Measurements from ENCODE around the gene ORAI3. TPM values are rescaled to one million over a fixed set of nuclear protein-coding genes. Genes with fewer than 3 reads are reported as not detected.

Gene ORAI3
- 10 to 100 TPM; 27.7 to 56.6 (median 31.6) TPM for total RNA-seq
- long read RNA-seq, partial matches to known transcripts = 0 of 6 reads
- long read RNA-seq, other reads (novel, unspliced or antisense) = 3 of 6 reads

DNA sequence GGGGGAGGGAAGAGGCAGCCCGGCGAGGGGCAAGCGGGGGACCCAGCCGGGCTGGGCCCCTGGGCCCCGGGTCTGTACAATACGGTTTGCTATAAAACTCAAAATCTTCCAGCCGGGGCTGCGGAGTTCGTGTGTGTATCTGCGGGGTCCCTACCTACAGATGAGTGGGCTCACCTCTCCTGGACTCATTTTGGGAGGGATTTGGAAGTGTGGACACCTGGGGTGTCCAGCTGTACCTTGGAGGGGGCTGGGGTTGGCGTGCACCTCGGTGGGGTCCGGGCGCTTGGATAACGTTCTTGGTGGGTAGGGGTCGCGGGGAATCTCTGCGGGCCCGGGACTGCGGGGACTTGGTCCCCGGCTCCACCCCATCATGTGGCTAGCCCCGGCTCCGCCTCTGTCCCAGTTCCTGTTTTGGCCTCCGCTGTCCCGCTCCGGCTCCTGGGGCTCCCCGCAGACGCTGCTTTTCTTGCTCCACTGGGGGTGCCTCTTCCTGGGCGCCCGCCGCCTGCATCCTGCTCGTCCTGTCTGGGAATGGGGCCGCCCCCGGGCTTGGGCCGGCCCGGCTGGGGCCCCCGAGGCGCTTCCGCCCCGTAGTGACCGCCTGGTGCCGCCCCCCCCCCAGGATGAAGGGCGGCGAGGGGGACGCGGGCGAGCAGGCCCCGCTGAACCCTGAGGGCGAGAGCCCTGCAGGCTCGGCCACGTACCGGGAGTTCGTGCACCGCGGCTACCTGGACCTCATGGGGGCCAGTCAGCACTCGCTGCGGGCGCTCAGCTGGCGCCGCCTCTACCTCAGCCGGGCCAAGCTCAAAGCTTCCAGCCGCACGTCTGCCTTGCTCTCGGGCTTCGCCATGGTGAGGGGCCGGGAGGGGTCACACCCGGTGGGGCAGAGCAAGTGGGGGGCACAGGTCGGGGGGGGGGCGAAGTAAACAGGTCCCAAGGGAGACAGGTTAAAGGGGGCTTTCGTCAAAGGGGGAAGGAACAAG is at the start of gene ORAI3:
Gene ORAI3, plus strand, starts transcription at position 402 of the 983 bp plus-strand sequence. Its CDS starts 222 bp downstream, at position 624.
- intact Hi-C loops (cut with DNase I) = no loop called here
- DNase-seq = peak; percentile 89 to 92 (median 90)
- no peaks in the 10 kb centered on the region for H3K36me3 ChIP-seq
- WGBS (ENCODE audit: insufficient coverage, low coverage, low lambda C conversion rate, missing lambda C conversion rate) = 1% methylated on average over 16 of the region's 70 CpGs
- peak within 1 kb of the TSS; percentile 94 to 96 (median 95) for H3K4me3 ChIP-seq
- H3K4me1 ChIP-seq = peaks cover 0 to 37% (median 17%) of the 10 kb centered on the region in 4 donors
- TF ChIP-seq, protein P1, sequence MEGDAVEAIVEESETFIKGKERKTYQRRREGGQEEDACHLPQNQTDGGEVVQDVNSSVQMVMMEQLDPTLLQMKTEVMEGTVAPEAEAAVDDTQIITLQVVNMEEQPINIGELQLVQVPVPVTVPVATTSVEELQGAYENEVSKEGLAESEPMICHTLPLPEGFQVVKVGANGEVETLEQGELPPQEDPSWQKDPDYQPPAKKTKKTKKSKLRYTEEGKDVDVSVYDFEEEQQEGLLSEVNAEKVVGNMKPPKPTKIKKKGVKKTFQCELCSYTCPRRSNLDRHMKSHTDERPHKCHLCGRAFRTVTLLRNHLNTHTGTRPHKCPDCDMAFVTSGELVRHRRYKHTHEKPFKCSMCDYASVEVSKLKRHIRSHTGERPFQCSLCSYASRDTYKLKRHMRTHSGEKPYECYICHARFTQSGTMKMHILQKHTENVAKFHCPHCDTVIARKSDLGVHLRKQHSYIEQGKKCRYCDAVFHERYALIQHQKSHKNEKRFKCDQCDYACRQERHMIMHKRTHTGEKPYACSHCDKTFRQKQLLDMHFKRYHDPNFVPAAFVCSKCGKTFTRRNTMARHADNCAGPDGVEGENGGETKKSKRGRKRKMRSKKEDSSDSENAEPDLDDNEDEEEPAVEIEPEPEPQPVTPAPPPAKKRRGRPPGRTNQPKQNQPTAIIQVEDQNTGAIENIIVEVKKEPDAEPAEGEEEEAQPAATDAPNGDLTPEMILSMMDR (IDR thresholded peaks at IDR 0.05) = no peak
- peak; percentile 89 for TF ChIP-seq POLR2A (IDR thresholded peaks at IDR 0.05)
- H3K27me3 ChIP-seq = no peaks in the 10 kb centered on the region
- H3K9me3 ChIP-seq = no peaks in the 10 kb centered on the region
- peak; percentile 51 to 70 (median 62) for ATAC-seq
- H3K27ac ChIP-seq = peak within 1 kb of the TSS; percentile 94 to 96 (median 96)

DNA sequence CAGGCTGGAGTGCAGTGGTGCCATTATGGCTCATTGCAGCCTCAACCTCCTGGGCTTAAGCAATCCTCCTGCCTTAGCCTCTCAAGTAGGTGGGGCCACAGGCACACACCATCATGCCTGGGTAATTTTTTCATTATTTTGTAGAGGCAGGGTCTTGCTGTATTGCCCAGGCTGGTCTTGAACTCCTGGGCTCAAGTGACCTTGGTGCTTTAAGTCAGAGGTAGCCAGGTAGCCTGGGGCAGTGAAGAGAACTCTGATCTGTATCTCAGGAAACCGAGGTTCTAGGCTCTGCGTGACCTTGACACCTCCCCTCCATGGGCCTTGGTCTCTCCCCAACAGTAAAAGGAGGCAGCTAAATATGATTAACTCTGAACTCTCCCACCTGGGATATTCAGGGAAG is 49.1 kb upstream of the ORAI3 start:
- H3K27ac ChIP-seq = no peak overlapping the region
- ATAC-seq = no peak
- DNase-seq = no peak
- no peak for TF ChIP-seq POLR2A (IDR thresholded peaks at IDR 0.05)
- TF ChIP-seq, protein P1 (IDR thresholded peaks at IDR 0.05) = no peak
- intact Hi-C loops (cut with DNase I) = no loop called here
- WGBS (ENCODE audit: insufficient coverage, low coverage, low lambda C conversion rate, missing lambda C conversion rate) = 38% methylated on average over 1 of the region's 2 CpGs
- H3K36me3 ChIP-seq = no peaks in the 10 kb centered on the region
- no peak overlapping the region for H3K4me3 ChIP-seq
- H3K27me3 ChIP-seq = no peaks in the 10 kb centered on the region
- peaks cover 0 to 13% (median 3%) of the 10 kb centered on the region in 4 donors for H3K4me1 ChIP-seq
- no peaks in the 10 kb centered on the region for H3K9me3 ChIP-seq

DNA sequence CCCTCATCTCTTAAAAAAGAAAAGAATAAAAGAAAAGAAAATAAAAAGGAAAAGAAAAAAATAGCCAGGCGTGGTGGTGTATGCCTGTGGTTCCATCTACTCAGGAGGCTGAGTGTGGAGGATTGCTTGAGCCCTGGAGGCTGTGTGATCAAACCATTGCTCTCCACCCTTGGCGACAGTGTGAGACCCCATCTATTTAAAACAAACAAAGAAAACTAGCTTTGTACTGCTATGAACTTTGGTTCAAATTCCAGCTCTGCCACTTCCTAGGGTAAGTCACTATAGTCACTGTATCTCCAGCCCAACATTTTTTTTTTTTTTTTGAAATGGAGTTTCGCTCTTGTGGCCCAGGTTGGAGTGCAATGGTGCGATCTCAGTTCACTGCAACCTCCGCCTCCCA is 48.3 kb upstream of the ORAI3 start:
- WGBS (ENCODE audit: insufficient coverage, low coverage, low lambda C conversion rate, missing lambda C conversion rate) = 98% methylated on average over 4 of the region's 5 CpGs
- H3K36me3 ChIP-seq = no peaks in the 10 kb centered on the region
- intact Hi-C loops (cut with DNase I) = no loop called here

DNA sequence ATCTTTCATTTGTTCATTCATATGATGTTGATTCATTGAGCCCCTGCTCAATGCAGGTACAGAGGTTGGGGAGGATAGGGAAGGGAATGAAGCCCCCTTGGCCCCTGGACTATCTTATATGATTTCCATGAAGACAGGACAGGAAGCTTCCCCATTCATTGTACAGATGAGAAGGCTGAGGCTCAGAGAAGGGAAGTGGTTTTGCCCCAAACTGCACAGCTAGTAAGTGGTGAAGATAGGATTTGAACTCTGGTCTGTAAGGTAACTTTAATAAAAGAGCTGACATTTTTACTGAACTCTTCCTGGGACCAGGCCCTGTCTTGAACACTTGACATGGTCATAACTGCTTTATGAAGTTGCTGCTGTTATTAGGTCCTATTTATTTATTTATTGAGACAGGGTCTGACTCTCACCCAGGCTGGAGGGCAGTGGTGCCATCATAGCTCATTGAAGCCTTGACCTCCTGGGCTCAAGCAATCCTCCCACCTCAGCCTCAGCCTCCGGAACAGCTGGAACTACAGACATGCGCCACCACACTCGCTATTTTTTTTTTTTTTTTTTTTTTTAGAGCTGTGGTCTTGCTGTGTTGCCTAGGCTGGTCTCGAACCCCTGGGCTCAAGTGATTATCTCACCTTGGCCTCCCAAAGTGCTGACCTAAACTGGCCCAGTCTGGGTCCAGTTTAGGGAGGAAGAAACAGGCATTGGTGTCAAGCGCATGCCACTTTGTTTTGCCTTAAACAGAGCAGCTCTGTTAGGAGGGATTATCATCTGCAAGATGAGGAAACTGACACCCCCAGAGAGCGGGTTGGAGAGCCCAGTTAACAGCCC is 47.5 kb upstream of the ORAI3 start:
- H3K36me3 ChIP-seq = no peaks in the 10 kb centered on the region
- H3K4me3 ChIP-seq = peak overlapping the region; percentile 38 to 66 (median 48)
- no peak for TF ChIP-seq POLR2A (IDR thresholded peaks at IDR 0.05)
- TF ChIP-seq, protein P1 (IDR thresholded peaks at IDR 0.05) = no peak
- no peak for DNase-seq
- ATAC-seq = no peak
- no peaks in the 10 kb centered on the region for H3K27me3 ChIP-seq
- intact Hi-C loops (cut with DNase I) = no loop called here
- 30% methylated on average over 6 of the region's 6 CpGs for WGBS (ENCODE audit: insufficient coverage, low coverage, low lambda C conversion rate, missing lambda C conversion rate)
- peaks cover 0 to 9% (median 3%) of the 10 kb centered on the region in 4 donors for H3K4me1 ChIP-seq
- H3K9me3 ChIP-seq = no peaks in the 10 kb centered on the region
- peak overlapping the region; percentile 76 to 86 (median 77) for H3K27ac ChIP-seq

More for the DNA sequence above, 48.3 kb upstream of the ORAI3 start:
- DNase-seq (no peak), ATAC-seq (no peak)
- no peak for TF ChIP-seq POLR2A (IDR thresholded peaks at IDR 0.05)
- TF ChIP-seq, protein P1 (IDR thresholded peaks at IDR 0.05) = no peak
- Histone ChIP-seq H3K4me1 (peaks cover 0 to 9% (median 3%) of the 10 kb centered on the region in 4 donors), H3K27ac (no peak overlapping the region), H3K4me3 (no peak overlapping the region), H3K27me3 (no peaks in the 10 kb centered on the region), H3K9me3 (no peaks in the 10 kb centered on the region)
